ENCODE data around the gene LEP. TPM values are rescaled to one million over a fixed set of nuclear protein-coding genes. Genes with fewer than 3 reads are reported as not detected.

The LEP gene
- total RNA-seq, 4 donors from 2014 or later: not detected

DNA sequence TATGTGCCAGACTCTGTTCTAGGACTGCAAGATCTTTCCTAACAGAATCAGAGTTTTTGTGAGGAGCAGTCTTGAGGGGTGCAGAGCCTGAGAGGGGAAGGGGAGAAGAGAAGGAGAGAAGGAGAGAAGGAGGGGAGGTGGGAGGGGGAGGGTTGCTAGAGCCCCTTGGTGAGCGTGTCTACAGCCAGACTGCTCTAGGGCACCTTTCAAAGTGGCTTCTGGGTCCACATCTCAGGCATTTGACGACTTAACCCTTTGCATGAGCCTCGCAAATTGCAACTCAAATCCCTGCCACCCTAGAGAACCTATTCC is 31.1 kb upstream of the LEP start:
- H3K4me1 ChIP-seq: peaks cover 0 to 9% (median 0%) of the 10 kb centered on the region in 3 donors
- H3K4me3 ChIP-seq: no peak overlapping the region
- H3K9me3 ChIP-seq: no peaks in the 10 kb centered on the region
- TF ChIP-seq POLR2A (IDR thresholded peaks at IDR 0.05): no peak
- no peak for TF ChIP-seq CTCF (IDR thresholded peaks at IDR 0.05)
- 36 to 40% methylated on average over 2 to 3 of the region's 3 CpGs for WGBS, 2 donors
- intact Hi-C loops (cut with DNase I): no loop called here
- no peak overlapping the region for H3K27ac ChIP-seq
- peaks cover 0 to 56% (median 0%) of the 10 kb centered on the region in 4 donors for H3K27me3 ChIP-seq
- H3K36me3 ChIP-seq: no peaks in the 10 kb centered on the region
- DNase-seq: no peak

DNA sequence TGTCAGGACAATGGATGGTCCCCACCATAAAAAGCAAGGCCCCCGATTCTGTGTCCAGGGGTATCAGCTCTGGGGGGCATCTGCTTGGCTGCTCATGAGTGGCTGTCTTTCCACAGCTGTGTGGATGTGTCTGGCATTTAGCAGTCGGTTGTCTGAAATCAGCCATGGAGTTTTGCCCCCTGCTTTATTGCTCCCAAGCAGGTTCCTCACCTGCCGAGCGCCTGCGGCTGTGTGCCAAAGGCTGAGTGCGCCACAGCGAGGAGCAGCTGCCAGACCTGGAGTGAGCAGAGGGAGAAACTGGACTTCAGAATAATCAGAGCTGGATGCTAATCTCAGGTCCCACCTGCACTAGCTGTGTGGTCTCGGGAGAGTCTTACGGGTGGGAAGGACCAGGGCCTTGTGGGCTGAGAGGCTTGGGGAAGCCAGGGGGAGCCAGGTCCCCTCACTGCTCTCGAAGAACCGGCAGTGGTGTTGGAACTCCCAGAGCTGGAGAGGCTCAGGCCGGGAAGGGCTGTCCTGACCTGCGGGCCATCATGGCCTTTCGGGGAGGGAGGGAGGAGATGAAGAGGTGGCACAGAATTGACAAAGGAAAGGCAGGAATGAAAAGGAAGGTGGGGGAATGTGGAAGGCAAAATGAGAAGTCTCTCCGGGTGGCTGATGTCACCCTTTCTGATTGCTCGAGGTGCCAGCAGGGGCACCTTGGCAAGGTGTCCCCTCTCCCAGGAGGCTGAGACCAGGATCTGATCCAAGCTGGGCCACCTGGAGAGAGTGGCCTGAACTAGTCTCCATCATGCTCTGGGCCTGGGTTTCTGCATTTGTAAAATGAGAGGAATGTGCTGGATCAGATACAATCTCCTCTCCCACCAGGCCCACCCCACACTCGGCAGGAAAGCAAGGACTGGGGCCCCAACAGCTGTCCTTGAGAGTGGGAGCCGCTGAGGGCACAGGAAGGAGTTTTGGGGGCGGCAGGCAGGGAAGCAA is 30.2 kb upstream of the LEP start:
- H3K27me3 ChIP-seq: peaks cover 0 to 49% (median 0%) of the 10 kb centered on the region in 4 donors
- H3K4me1 ChIP-seq: peaks cover 0 to 16% (median 0%) of the 10 kb centered on the region in 3 donors
- H3K9me3 ChIP-seq: no peaks in the 10 kb centered on the region
- TF ChIP-seq CTCF (IDR thresholded peaks at IDR 0.05) (no peak), POLR2A (IDR thresholded peaks at IDR 0.05) (no peak)
- no peak overlapping the region for H3K27ac ChIP-seq
- H3K36me3 ChIP-seq: no peaks in the 10 kb centered on the region
- H3K4me3 ChIP-seq: no peak overlapping the region
- DNase-seq: no peak
- 78 to 82% methylated on average over 11 to 17 of the region's 19 CpGs for WGBS, 2 donors
- intact Hi-C loops (cut with DNase I): no loop called here

DNA sequence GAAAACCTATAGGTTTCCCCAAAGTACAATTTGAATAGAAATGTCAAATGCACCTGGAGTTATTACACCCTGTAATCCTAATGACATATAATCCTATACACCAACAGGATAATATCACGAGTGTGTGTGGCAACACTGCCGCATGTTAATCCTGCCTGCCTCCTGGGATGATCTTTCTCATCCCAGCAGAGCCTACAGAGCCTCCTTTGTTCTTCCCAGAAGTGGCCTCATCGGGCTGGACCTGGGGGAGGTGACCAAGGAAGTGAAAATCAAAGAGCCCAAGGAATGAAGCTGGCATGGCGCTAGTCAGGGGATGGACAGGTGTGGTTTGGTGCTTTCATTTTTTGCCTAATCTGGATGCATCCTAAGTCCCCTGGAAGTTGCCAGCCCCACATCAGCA is 29.5 kb upstream of the LEP start:
- no peak overlapping the region for H3K4me3 ChIP-seq
- DNase-seq: no peak
- intact Hi-C loops (cut with DNase I): no loop called here
- WGBS, 2 donors: 47 to 52% methylated on average over 4 of the region's 4 CpGs
- peaks cover 0 to 42% (median 0%) of the 10 kb centered on the region in 4 donors for H3K27me3 ChIP-seq
- no peaks in the 10 kb centered on the region for H3K9me3 ChIP-seq
- no peak overlapping the region for H3K27ac ChIP-seq
- no peak for TF ChIP-seq CTCF (IDR thresholded peaks at IDR 0.05)
- TF ChIP-seq POLR2A (IDR thresholded peaks at IDR 0.05): no peak
- peaks cover 0 to 16% (median 0%) of the 10 kb centered on the region in 3 donors for H3K4me1 ChIP-seq
- H3K36me3 ChIP-seq: no peaks in the 10 kb centered on the region

GRCh38 chr7:128214463-128214862 is 26.6 kb upstream of the LEP start:
- intact Hi-C loops (cut with DNase I): no loop called here
- Histone ChIP-seq H3K9me3 (no peaks in the 10 kb centered on the region), H3K27ac (no peak overlapping the region), H3K36me3 (no peaks in the 10 kb centered on the region), H3K27me3 (peaks cover 0 to 20% (median 0%) of the 10 kb centered on the region in 4 donors), H3K4me3 (no peak overlapping the region), H3K4me1 (peaks cover 0 to 13% (median 0%) of the 10 kb centered on the region in 3 donors)
- WGBS, 2 donors: 73 to 93% methylated on average over 1 of the region's 1 CpG
- TF ChIP-seq POLR2A (IDR thresholded peaks at IDR 0.05) (no peak), CTCF (IDR thresholded peaks at IDR 0.05) (no peak)
- no peak for DNase-seq

GRCh38 chr7:128215281-128215680 is 25.8 kb upstream of the LEP start:
- 29 to 33% methylated on average over 3 of the region's 3 CpGs for WGBS, 2 donors
- no peak overlapping the region for H3K27ac ChIP-seq
- no peaks in the 10 kb centered on the region for H3K9me3 ChIP-seq
- TF ChIP-seq POLR2A (IDR thresholded peaks at IDR 0.05) (no peak), CTCF (IDR thresholded peaks at IDR 0.05) (no peak)
- peaks cover 0 to 16% (median 0%) of the 10 kb centered on the region in 4 donors for H3K27me3 ChIP-seq
- no peak overlapping the region for H3K4me3 ChIP-seq
- DNase-seq: no peak
- no peaks in the 10 kb centered on the region for H3K36me3 ChIP-seq
- intact Hi-C loops (cut with DNase I): loop anchor here (5.0 kb wide), 1 partner anchor 83 kb away; no protein-coding TSS in a partner anchor
- H3K4me1 ChIP-seq: peaks cover 0 to 7% (median 0%) of the 10 kb centered on the region in 3 donors

All from esophagus squamous epithelium (tissue), 5 donors.